HL-60/S4 (cell line): ENCODE data around the gene FDPS.
"Not testable (repeated sequence)": the region's sequence is repeated elsewhere in the genome, so short reads cannot be mapped to it uniquely, and the experiment has no call there.

Experiments
- in situ Hi-C: fragments of 300-500 bp; cut with MboI; formaldehyde crosslinking; loops from 2 replicates; pipeline ENCODE4 v1.14.3; 2022; ENCODE audit warnings: low sequenced_read_pairs

Gene FDPS

GRCh38 chr1:155318082-155318481, 9.4 kb downstream of the FDPS start:
- in situ Hi-C loops, result no loop called here

GRCh38 chr1:155319536-155319935, 10.9 kb downstream of the FDPS start:
- in situ Hi-C loops, result no loop called here

- in situ Hi-C loops, result no loop called here
These were observed 11.6 kb downstream of the FDPS start for GRCh38 chr1:155320252-155320651.

GRCh38 chr1:155320661-155321617, 12.3 kb downstream of the FDPS start, which contains the start of gene RUSC1:
RUSC1 (plus strand) TSS chr1:155320894; CDS start chr1:155321774, 880 bp downstream.
- in situ Hi-C loops, result no loop called here

- in situ Hi-C loops, result no loop called here
These were observed 13.2 kb downstream of the FDPS start for GRCh38 chr1:155321639-155322503.

- in situ Hi-C loops, result no loop called here
These were observed 13.9 kb downstream of the FDPS start for GRCh38 chr1:155322571-155322952.

- in situ Hi-C loops, result no loop called here
These were observed 14.5 kb downstream of the FDPS start for GRCh38 chr1:155322953-155323728.

GRCh38 chr1:155323729-155324036, 15.0 kb downstream of the FDPS start:
- in situ Hi-C loops, result no loop called here

- in situ Hi-C loops, result no loop called here
These were observed 15.5 kb downstream of the FDPS start for GRCh38 chr1:155324037-155324716.

- in situ Hi-C loops, result no loop called here
These were observed 16.3 kb downstream of the FDPS start for GRCh38 chr1:155324717-155325602.

- in situ Hi-C loops, result no loop called here
These were observed 16.9 kb downstream of the FDPS start for GRCh38 chr1:155325603-155325893.

GRCh38 chr1:155326020-155326526, 17.4 kb downstream of the FDPS start:
- in situ Hi-C loops, result no loop called here

GRCh38 chr1:155326631-155327037, 18.0 kb downstream of the FDPS start:
- in situ Hi-C loops, result no loop called here

- in situ Hi-C loops, result no loop called here
These were observed 19.3 kb downstream of the FDPS start for GRCh38 chr1:155327981-155328380.

GRCh38 chr1:155328856-155329255, 20.2 kb downstream of the FDPS start:
- in situ Hi-C loops, result not testable (repeated sequence)

- in situ Hi-C loops, result no loop called here
These were observed 21.4 kb downstream of the FDPS start for GRCh38 chr1:155329980-155330598.

- in situ Hi-C loops, result no loop called here
These were observed 26.3 kb downstream of the FDPS start for GRCh38 chr1:155334962-155335361.

- in situ Hi-C loops, result no loop called here
These were observed 30.9 kb downstream of the FDPS start for GRCh38 chr1:155339515-155340097.

- in situ Hi-C loops, result no loop called here
These were observed 34.2 kb downstream of the FDPS start for GRCh38 chr1:155342842-155343241.
